NCI-H146 (cell line): ENCODE results near the gene ISYNA1.

Experiments used
- DNase-seq: peaks from one replicate; lab custom pipeline; 2025; lab: John Stamatoyannopoulos, UW

Gene ISYNA1

DNA sequence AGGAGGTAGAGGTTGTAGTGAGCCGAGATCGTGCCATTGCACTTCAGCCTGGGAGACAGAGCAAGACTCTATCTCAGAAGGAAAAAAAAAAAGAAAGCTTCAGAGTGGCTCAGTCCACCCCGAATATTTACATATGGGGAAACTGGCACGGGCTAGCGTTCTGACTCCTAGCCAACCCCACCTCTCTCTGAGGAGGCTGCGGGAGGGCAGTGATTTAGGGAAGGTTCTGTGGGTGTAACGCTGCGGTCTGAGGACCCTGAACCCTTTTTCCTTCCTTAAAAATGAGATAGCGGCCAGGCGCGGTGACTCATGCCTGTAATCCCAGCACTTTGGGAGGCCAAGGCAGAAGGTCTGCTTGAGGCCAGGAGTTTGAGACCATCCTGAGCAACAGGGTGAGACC lies 45.5 kb downstream of the ISYNA1 start:
- DNase-seq, result no peak

DNA sequence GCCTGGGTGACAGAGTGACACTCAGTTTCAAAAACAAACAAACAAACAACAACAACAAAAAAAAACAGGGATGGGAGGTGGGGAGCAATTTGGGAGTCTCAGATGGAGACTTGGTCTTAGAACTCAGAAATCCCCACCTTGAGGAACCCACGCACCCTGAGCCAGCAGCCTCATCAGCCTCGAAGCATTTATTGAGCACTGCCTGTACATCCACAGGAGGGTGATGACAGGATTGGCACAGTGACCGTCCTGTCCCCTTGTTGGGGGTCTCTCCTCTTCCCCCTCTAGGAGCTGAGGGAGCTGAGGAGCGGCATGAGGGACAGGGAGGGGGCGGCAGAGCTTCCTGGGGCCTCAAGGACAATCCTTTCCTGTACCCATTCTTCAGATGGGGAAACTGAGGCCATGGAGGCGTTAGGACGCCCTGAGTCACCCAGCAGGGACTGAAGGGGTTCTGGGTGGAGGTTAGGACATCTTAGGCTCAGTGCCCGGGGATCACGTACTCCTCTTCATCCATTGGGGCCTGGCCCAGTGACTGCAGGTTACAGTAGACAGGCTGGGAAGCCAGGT lies 46.3 kb downstream of the ISYNA1 start:
- no peak for DNase-seq

DNA sequence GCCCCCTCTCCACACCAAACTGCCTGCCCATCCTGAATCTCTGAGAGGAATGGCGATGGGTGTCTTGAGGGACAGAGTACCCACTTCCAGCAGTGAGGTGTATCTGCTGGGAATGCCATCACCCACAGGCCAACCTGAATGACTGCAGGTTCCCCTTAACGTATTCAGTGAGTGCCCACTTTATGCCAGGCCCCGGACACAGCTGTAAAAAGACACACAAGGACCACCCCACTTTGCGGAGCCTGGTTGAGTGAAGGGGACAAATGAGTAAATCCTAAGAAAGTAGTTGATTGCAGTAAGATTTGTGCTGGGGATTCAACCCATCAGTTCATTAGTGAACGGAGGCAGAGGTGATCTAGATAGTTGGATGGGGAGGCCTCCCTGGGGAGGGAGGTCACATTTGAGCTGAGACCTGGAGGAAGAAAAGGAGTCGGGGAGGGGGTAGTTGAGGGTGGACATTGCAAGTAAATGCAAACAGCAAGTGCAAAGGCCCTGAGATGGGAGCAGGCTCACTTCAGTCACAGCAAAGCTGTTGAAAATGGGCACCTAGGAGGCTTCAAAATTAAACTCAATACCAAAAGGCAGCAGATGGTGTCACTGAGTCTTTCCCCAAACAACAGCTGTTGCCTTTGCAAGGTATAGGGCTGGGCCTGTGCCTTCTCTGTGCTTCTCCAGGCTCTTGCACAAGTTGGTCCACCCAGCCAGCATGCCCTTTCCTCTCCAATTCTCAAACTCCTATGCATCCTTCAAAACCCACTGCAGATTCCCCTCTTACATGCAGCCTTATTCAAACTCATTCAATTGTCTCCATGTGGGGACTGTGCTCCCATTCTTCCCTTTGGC lies 47.6 kb downstream of the ISYNA1 start:
- DNase-seq, result no peak

DNA sequence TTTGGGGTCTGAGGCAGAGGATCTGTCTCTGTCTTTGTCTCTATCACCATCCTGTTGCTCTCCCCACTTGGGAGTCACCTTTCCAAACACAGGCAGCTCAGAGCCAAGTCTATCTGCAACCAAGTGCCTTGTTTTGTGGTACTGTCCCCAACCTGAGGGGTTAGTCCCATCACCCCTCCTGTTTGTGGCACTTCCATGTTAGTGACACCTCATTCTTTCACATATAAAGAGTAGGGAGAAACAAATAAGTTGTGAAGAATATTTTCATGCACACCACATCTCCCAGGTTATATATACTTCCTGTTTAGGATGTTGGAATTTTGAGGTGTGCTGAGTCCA lies 48.2 kb downstream of the ISYNA1 start:
- DNase-seq, result no peak

DNA sequence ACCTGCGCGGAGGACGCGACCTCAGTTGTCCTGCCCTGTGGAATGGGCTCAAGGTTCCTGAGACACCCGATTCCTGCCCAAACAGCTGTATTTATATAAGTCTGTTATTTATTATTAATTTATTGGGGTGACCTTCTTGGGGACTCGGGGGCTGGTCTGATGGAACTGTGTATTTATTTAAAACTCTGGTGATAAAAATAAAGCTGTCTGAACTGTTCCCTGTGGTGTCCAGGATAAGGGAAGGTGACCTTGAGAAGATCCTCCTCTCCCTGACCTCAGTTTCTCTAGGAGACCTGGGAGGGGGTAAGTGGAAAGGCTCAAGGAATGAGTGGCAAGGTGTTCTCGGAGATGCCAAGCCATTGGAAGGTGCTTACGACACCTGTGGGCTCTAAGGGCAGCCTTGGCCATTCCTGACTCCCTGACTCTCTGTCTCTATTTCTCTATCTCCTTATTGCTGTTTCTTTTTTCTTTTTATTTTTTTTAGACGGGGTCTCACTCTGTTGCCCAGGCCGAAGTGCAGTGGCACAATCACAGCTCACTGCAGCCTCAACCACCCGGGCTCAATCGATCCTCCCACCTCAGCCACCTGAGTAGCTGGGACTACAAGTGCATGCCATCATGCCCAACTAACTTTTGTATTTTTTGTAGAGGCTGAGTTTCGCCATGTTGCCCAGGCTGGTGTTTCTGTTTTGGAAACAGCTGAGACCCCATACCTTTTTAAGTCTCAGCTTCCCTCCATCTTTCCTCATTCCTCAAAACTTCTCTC lies 48.8 kb downstream of the ISYNA1 start:
- no peak for DNase-seq

DNA sequence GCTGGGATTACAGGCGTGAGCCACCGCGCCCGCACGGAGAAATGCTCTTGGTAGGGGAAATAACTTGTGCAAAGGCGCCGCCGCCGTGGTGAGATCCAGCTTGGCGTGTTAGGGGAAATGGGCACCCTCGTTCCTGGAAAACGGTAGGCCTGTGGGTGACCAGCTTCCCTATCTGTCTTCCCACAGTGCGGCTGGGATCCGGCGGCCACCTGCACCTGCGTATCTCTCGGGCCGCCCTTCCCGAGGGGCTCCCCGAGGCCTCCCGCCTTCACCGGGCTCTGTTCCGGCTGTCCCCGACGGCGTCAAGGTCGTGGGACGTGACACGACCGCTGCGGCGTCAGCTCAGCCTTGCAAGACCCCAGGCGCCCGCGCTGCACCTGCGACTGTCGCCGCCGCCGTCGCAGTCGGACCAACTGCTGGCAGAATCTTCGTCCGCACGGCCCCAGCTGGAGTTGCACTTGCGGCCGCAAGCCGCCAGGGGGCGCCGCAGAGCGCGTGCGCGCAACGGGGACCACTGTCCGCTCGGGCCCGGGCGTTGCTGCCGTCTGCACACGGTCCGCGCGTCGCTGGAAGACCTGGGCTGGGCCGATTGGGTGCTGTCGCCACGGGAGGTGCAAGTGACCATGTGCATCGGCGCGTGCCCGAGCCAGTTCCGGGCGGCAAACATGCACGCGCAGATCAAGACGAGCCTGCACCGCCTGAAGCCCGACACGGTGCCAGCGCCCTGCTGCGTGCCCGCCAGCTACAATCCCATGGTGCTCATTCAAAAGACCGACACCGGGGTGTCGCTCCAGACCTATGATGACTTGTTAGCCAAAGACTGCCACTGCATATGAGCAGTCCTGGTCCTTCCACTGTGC lies 49.6 kb downstream of the ISYNA1 start:
- DNase-seq, result peak; percentile 91

DNA sequence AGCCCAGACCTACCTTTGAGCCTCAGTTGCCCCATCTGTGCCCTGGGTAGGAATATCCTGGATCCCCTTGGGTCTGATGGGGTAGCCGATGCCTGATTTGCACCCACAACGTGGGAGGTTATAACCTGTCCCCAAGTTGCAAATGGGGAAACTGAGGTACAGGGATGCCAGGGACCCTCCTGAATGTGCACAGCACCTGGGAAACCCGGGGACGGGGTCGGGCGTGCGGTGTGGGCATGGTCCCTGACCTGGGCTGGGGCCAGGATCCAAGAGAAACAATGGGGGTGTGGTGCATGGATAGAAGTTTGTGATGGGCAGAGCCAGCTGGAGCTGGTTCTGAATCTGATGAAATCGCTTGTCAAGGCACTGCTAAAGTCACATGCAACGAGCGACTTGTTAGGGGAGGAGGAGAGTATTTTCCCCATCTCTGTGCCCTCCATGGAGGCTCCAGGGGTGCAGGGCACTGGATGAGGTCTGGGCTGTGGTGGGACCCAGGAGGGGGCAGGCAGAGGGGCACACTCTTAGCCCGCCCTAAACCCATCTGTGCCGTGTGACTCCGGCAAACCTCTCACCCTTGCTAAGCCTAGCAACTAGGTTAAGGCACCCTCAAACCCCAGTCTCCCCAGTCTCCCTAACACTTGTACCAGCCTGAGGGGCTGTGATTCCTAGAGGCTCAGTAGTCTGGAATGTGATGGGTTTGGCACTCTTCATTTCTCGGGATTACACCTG lies 51.2 kb downstream of the ISYNA1 start:
- no peak for DNase-seq

DNA sequence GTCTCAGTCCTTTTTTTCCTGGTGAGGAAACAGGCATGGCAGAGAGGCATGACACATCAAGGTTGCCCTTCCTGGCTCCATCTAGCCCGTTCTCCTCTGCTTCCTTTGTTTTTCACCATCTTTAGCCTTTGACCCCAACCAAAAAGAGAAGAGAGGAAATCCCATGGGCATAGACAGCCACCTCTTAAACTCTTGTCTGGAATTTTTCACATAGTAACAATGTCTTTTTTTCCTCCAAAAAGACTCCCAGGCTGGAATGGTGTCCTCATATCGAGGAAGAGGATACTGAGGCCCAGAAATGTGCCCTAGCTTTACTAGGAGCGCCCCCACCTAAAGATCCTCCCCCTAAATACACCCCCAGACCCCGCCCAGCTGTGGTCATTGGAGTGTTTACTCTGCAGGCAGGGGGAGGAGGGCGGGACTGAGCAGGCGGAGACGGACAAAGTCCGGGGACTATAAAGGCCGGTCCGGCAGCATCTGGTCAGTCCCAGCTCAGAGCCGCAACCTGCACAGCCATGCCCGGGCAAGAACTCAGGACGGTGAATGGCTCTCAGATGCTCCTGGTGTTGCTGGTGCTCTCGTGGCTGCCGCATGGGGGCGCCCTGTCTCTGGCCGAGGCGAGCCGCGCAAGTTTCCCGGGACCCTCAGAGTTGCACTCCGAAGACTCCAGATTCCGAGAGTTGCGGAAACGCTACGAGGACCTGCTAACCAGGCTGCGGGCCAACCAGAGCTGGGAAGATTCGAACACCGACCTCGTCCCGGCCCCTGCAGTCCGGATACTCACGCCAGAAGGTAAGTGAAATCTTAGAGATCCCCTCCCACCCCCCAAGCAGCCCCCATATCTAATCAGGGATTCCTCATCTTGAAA lies 52.0 kb downstream of the ISYNA1 start, which contains the start of gene GDF15:
TSS of gene GDF15 (plus strand) at position 484 of the 868 bp plus-strand sequence. CDS start at position 516, 32 bp downstream.
- DNase-seq, result peak; percentile 73

DNA sequence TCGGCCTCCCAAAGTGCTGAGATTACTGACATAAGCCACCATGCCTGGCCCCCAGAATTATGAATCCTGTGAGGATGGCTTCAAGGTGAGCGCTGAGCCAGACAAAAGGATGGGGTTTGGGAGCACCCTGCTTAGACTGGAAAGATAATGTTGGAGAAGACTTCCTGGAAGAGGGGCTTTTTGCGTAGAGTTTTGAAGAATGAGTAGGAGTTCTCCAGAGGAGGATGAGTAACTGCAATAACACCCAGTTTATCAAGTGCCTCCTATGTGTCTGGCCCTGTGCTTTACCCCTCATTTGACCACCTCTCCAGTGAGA lies 52.6 kb downstream of the ISYNA1 start:
- DNase-seq, result no peak

DNA sequence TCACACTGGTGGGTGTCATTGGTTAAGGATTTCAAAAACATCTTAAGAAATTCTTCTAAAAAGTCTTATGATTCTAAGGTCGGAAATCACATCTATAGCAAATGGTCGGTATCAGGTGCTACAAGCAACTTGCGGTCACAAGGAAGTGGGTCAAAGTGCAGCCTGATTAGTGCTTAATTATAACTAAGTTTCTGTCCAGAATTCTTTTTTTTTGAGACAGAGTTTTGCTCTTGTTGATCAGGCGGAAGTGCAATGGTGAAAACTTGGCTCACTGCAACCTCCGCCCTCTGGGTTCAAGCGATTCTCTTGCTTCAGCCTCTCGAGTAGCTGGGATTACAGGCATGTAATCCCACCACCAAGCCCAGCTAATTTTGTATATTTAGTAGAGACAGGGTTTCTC lies 53.2 kb downstream of the ISYNA1 start:
- DNase-seq, result no peak
